HG03159 (cell line): ENCODE data around the gene TMEM33.

ENCODE experiments used
- ATAC-seq: cut with Tn5 transposase; IDR thresholded peaks from one replicate; pipeline ENCODE4 v1.9.1; 2021; ENCODE audit warnings: mild to moderate bottlenecking, moderate library complexity; ENCODE audit not compliant: unreplicated experiment

The TMEM33 gene

GRCh38 chr4:41994461-41994985 lies 59.3 kb downstream of the TMEM33 start:
- ATAC-seq = no peak

GRCh38 chr4:41998019-41998418 lies 62.8 kb downstream of the TMEM33 start:
- no peak for ATAC-seq

- no peak for ATAC-seq
These were observed 64.1 kb downstream of the TMEM33 start for GRCh38 chr4:41999321-41999720.

GRCh38 chr4:42008011-42008786 lies 73.0 kb downstream of the TMEM33 start:
- ATAC-seq = no peak
